HG03439 (cell line): ENCODE data around the gene ITGBL1.
"Not testable (repeated sequence)": the region's sequence is repeated elsewhere in the genome, so short reads cannot be mapped to it uniquely, and the experiment has no call there.

Experiments
- ATAC-seq: cut with Tn5 transposase; IDR thresholded peaks from one replicate; pipeline ENCODE4 v1.9.1; 2021; ENCODE audit warnings: mild to moderate bottlenecking, moderate library complexity; ENCODE audit not compliant: unreplicated experiment

Gene ITGBL1

GRCh38 chr13:101499406-101499805 is 46.9 kb downstream of the ITGBL1 start:
- ATAC-seq: no peak

DNA sequence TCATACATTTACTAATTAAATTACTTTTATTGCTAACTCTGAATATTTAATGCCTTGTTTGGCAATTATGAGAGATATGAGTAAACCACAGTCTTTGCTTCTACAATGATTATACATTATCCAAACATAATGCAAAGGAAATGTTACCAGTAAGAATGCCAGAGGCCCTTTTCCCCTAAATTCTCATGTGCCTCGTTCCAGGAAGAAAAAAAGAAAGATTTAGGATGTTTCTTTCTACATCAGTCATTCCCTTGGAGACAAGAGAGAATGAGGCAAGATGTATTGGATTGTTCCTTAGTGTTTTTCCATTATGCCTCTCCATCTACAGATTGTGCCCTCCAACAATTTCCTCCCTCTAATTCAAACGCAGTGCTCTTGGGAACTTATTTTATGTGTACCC is 50.1 kb downstream of the ITGBL1 start:
- ATAC-seq: no peak

DNA sequence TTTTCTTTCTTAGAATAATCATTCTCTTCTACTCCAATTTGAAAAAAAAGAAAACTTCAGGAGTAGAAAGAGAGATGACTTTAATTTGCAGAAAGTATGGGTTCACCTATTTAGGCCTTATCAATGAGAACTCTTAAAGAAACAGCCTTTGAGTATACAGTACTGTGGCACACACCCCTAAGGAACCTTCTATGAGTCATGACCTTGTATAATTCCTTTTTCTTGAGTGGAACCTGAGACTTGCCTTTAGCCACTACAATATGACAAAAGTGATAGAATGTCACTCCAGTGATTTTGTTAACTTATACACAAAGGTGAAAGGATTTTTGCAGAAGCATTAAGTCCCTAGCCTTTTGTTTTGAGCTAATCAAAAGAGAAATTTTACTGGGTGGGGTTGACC is 58.7 kb downstream of the ITGBL1 start:
- no peak for ATAC-seq

DNA sequence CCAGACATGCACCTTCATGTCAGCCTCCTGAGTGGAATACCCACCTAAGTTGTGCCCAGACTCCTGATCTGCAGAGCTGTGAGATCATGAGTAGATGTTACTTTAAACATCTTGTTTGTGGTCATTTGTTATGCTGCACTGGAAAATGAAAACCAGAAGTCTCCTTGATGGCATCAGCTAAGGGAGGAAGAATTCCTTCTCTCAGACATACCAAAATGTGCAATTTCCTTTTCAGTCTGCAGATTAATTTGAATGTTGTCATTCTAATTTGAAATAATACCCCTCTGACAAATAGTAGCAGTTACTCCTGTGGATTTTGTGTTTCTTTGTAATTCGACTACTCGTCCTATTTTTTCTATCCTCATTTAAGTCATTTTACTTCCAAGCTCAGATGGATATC is 59.3 kb downstream of the ITGBL1 start:
- no peak for ATAC-seq

DNA sequence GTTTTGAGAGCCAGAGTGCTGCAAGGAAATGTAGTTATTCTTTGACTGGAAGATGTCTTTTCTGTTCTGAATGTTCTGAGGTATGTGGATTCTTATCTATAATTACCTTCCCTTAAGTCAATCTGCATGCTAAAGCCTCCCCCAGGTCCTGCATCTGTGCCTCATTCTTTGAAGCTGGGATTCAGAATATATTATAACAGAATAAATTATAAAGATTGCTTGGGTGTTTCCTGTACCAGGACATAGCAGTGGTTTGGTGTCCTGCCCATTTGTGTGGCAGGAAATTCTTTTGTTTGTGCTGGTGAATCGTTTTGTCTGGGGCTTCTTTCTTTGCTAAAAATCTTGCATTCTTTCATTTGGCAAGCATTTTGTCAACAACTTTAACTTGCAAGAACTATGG is 60.2 kb downstream of the ITGBL1 start:
- ATAC-seq: no peak

DNA sequence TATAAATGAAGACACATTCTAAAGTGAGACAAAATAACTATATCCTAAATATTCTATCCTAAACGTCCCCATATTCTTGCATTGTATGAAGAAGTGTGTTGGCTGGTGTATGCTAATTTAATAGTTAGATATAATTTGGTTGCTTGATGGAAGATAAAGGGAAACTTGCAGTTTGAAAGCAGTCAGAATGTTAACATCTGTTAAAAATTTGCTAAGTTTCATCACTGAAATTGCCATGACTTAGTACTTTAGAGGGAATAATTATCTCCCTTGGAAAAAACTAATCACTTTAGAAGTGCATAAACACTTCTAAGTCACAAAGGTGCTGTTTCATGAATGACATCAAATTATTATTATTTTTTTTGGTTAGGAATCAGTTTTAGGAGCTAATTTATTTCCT is 61.6 kb downstream of the ITGBL1 start:
- ATAC-seq: no peak

DNA sequence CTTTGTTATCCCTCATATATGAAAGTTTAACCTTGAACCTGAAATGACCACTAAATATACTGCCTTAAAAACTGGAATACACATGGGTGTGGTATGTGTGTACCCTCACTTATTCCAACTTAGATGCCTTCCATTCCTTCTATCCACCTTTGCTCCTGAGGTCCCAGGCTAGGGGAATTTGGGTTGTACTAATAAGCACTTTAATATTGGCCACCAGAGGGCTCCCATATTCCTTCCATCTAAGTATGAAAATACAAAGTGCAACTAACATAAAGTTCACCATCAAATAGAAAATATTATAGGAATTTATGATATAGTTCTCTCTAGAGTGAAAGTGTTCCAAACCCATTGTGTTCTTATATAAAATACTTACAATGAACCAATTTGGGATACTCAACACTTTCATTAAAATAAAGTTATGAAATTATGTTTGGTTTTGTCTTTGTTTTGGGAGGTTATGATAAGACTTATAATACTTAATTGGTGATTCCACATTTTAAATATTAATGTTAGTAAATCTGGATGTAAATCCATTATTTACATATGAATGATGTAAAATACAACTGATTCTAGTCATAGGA is 62.3 kb downstream of the ITGBL1 start:
- ATAC-seq: peak; percentile 61

DNA sequence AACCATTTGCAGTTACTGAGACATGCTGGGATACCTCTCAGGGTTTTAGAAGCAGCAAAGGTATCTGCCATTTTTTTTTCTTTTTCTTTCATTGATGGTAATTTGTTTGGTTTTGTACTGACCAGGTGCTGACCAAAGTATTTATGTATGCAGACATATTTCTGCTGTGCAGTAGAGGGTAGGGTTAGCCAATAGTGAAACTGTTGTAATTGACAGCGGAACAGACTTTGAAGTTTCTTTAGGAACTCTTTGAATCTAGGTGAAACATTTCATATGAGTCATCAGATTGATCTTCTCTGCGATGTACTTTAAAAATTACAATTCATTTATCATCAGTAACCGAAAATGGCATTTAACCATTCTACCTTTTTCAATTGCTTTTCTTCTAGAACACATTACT is 63.0 kb downstream of the ITGBL1 start:
- ATAC-seq: no peak

DNA sequence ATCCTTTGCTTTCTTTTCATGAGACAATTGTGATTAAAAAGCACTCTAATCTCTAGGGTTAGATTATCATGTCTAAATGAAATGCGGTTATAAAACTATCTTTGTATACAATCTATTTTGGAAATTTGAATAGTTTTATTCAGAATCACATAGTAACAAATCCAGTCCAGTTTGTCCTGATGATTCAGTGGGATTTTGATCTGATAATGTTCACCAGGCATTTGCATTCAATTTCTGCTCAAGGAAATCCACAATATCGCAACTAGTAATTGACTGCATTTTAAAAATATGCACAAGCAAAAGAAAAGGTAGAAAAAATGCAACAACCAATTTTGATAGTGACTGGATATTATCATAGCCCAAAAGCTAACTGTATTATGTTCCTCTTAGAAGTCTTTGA is 63.8 kb downstream of the ITGBL1 start:
- ATAC-seq: no peak

- ATAC-seq: no peak
Observed at GRCh38 chr13:101520672-101521071, 68.2 kb downstream of the ITGBL1 start.

- no peak for ATAC-seq
Observed at GRCh38 chr13:101521371-101521770, 68.9 kb downstream of the ITGBL1 start.

DNA sequence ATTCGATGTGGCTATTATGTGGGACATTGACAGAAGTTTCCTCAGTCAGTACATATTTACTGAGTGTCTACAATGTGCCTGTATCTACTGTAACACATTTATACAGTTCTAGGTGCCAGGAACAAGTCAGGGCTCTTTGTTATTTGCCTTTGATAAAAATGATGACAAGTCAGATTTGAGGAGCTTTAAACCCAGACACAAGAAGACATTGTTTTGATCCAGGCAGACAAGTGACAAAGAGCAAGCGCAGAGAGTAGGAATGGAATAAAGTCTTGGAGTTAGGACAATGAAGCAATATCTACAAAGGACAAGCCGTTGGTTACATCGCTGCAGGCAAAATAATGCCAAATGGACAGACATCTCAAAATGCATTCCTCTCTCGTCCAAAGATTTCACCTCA is 70.1 kb downstream of the ITGBL1 start:
- no peak for ATAC-seq

DNA sequence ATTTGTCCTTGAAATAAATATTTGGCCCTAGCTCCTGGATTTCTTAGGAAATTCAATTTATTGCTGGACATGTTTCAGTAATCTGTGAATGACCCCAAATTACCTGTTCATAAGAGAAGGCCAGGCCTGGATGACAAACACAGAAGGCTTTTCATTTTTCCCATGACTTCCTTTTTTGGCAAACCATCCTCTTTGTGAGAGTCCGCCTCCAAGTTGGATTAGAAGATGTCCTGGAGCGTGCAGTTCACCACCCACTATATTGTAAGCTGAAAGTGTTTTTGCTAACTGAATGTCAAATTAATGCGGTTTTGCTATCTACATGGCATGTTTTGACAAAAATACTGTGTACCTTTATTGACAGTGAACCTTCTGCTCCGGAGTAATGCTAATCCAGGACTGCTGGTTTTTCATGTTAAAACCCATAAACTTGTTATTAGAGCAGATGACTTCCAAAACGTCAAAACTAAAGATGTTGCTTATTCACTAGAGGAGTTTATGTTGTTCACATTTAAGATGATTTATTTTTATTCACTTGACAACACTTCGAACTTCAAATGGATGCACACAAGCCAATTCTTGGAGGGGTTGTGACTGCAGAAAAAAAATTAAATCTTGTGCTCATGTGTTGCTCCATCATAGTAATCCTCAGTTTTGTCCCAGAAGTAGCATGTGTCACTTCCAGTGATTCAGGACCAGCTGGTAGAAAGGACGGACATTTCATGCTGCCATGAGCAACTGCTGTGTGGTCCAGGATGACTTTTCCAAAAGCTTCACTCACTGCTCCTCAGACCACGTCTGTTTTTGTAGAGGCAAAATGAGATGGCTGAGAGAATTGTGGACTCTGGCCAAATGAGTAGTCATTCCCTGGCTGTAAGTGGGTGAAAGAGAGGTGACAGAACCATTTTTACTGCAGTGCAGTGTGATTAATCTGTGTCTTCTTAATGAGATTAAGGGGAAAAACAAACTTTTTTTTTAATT is 71.0 kb downstream of the ITGBL1 start:
- ATAC-seq: no peak

DNA sequence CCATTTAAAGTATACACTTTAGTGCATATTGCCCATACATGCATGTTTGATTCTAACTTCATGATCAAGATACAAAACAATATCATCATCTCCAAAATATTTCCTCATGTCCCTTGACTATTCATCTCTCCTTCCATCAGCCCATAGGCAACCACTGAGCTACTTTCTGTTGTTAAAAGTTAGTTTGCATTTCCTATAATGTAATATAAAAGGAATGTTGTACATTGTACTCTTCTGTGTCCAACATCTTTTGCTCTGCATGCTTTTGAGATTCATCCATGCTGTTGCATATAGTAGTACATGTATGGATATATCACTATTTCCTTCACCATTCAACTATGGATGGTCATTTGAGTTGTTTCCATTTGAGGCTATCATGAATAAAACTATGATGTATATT is 74.7 kb downstream of the ITGBL1 start:
- ATAC-seq: no peak

- peak; percentile 82 for ATAC-seq
Observed at GRCh38 chr13:101529422-101529821, 76.9 kb downstream of the ITGBL1 start.

- ATAC-seq: no peak
Observed at GRCh38 chr13:101530293-101530692, 77.8 kb downstream of the ITGBL1 start.

- no peak for ATAC-seq
Observed at GRCh38 chr13:101535192-101535746, 82.8 kb downstream of the ITGBL1 start.

- ATAC-seq: no peak
Observed at GRCh38 chr13:101536079-101536478, 83.6 kb downstream of the ITGBL1 start.

DNA sequence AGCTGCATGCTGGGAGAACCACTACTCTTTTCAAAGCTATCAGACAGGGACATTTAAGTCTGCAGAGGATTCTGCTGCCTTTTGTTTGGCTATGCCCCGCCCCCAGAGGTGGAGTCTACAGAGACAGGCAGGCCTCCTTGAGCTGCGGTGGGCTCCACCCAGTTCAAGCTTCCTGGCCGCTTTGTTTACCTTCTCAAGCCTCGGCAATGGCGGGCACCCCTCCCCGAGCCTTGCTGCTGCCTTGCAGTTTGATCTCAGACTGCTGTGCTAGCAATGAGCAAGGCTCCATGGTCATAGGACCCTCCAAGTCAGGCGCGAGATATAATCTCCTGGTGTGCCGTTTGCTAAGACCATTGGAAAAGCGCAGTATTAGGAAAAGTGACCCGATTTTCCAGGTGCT is 92.1 kb downstream of the ITGBL1 start:
- not testable (repeated sequence) for ATAC-seq

DNA sequence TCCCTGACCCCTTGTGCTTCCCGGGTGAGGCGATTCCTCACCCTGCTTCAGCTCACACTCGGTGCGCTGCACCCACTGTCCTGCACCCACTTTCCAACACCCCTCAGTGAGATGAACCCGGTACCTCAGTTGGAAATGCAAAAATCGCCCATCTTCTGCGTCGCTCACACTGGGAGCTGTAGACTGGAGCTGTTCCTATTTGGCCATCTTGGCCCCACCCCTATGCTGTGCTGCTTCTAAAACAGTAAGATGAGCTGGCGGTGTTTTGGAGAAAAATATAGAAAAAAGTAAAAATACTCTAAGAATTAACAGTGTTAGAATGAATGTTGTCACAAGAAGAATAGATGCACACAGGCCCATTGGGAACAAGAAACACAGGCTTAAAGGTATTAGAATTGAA is 92.5 kb downstream of the ITGBL1 start:
- ATAC-seq: no peak

DNA sequence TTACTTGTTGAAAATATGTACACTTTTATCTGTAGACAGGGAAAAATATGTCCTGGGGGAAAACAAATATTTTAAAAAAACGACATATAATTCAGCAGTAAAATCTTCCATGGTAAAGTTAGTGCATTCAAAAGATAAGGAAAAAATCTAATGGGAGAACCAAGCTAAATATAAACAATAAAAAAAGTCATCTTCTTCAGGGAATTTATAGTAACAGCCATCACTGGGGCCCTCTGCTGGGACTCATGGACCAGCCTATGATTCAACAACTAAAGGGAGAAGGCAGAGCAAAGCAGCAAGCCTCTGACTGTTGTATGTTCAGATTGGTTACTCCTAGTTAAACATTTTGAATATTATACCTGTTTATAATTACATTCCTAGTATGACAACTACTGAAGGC is 93.0 kb downstream of the ITGBL1 start:
- no peak for ATAC-seq

GRCh38 chr13:101552286-101552685 is 99.8 kb downstream of the ITGBL1 start:
- no peak for ATAC-seq
